Measurements from ENCODE around the gene UBE2QL1.

The UBE2QL1 gene

DNA sequence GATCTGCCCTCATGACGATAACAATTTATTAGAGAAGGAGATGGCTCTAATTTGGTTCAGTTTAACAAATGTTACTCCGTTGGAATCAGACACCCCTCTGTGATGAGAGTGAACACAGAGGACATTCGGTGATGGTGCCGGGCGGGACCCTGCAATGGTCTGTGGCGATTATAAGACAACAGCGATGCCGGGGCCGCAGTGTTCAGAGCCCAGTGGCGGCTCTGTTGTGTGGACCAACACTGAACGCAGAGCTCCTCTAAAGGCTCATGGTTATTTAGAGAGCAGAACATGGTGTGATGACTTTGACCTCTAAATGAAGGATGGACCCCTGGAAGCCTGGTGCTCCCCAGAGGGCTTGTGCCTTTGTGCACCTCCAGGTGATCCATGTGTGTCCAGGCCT is 21.2 kb downstream of the UBE2QL1 start:
- H3K4me3 ChIP-seq (ENCODE audit: low read depth, low read length), result no peak overlapping the region
- no peak for DNase-seq (ENCODE audit: low read depth)

DNA sequence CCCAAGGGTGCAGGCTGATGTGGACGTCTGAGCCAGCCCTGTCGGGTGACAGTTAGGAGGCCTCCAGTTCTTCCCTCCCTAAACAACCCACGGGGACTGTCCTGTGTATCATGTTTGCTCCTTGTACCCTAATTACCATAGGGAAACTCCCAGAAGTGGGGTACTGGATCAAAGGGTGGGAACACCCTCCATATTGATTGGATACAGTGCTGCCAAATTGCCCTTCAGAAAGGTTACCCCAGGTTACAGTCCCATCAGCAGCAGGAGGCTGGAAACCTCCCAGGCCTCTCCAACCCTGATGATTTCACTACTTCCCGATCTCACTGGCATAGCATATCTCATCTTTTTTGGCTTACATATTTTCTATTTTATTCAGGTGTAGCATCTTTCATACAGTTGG is 22.0 kb downstream of the UBE2QL1 start:
- H3K4me3 ChIP-seq (ENCODE audit: low read depth, low read length), result no peak overlapping the region
- no peak for DNase-seq (ENCODE audit: low read depth)

DNA sequence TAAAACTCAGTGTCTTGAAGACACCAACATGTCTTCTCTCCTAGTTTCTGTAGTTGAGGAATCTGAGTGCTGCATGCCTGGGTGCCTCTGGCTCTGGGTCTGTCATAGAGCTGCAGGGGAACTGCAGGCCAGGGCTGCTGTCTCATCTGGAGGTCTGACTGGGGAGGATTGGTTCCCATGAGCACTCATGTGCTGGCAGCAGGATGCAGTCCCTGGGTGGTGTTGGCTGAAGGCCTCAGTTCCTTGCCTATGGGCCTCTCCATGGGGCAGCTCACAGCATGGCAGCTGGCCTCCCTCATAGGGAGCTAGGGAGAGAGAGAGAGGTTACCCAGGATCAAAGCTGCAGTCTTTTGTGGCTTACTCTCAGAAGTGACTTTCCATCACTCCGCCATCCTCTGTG is 22.6 kb downstream of the UBE2QL1 start:
- no peak for DNase-seq (ENCODE audit: low read depth)
- no peak overlapping the region for H3K4me3 ChIP-seq (ENCODE audit: low read depth, low read length)

DNA sequence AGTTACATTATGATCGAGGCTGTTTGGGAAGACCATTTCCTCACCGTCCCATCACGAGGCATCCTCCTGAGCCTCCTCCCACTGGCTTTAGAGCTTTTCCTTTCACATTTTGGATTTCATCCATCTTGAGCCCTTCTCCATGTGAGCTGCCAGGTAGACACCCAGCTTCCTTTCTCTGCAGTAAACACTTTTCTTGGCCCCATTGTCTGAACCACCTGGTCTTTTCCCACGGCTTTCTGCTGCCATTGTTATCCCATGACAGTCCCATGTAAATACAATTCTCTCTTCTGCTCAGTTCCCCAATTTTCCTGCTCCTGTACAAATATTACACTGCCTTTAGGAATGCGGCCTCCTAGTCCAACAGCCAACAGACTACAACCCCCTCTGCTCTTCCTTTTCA is 24.1 kb downstream of the UBE2QL1 start:
- no peak for DNase-seq (ENCODE audit: low read depth)
- no peak overlapping the region for H3K4me3 ChIP-seq (ENCODE audit: low read depth, low read length)

DNA sequence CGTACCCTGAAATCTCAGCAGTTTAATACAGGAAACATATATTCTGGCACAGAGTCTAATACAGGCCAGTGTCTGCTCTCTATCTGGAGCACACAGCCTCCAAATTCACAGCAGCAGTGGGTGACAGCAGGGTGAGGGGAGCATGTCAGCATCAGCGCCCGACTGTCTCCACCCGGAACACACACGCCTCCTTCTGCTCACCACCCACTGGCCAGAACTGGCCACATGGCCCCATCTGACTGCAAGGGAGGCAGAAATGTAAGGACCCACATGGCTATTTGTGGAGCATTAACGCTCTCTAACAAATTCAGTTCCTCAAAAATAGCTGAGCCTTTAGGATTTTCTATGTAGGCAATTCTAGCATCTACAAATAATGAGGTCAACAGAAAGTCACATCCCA is 24.6 kb downstream of the UBE2QL1 start:
- no peak for DNase-seq (ENCODE audit: low read depth)
- H3K4me3 ChIP-seq (ENCODE audit: low read depth, low read length), result no peak overlapping the region

DNA sequence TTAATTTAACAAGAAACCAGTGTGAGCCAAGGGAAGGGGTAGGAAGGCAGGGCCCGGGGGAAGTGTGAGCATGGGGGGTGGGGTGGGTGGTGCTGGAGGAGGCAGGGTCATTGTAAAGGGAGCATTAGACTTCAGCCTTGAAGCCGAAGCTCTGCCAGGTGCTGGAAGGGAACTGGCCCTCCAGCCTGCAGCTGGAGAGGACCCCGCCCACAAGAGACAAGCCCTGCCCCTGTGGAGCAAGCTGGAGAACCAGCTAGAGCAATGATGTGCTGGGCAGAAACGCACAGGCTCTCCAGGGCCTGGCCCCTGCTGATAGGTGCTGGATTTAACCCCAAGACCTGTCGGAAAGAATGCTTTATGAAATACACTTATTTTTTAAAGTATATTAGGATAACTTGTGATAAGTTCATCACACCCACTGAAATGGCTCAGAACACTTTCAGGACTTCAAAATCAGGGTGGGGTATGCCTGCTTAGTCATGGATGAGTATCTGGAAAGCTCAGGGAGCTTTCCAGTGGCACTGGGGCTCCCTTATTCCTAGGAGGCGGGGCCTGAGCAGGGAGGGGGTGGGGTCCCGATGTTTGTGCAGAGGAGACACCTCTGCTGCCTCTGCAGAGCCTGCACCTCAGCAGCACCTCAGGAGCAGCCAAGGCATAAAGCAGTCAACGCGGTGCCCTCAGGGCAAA is 27.1 kb downstream of the UBE2QL1 start:
- H3K4me3 ChIP-seq (ENCODE audit: low read depth, low read length), result no peak overlapping the region
- no peak for DNase-seq (ENCODE audit: low read depth)

DNA sequence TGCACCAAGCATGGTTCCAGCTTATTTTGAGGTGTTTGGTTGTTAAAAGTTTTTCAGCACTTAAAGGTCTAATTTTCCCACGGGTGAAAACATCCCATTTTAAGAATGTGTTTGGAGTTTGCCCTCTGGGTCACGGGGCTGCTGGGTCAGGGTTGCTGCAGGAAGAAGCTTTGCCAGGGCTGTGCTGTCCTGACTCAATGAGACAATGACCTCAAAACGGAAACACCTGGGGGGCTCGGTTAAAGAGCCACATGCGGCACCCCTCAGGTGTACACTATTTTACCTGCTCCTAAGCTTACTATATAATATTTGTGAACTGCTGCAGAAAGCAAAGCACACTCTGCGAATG is 27.6 kb downstream of the UBE2QL1 start:
- H3K4me3 ChIP-seq (ENCODE audit: low read depth, low read length), result no peak overlapping the region
- no peak for DNase-seq (ENCODE audit: low read depth)

DNA sequence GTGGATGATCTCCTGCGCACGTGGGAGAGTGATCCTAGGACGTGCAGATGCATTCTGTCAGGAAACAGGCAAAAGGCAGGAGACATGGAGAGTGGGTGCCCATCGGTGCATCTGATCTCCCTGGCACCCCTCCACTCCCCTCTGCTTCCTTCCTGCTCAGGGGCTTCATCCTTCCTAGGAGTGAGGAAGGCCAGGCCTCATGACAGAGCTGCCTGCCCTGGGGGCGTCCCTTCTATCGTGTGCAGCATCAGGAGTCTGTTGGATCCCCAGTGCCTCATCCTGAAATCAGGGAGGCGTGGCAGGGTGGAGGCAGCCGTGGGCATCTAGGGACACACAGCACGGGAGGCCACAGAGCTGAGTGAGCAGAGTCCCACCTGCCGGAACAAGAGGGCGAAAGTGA is 30.1 kb downstream of the UBE2QL1 start:
- no peak for DNase-seq (ENCODE audit: low read depth)
- no peak overlapping the region for H3K4me3 ChIP-seq (ENCODE audit: low read depth, low read length)

DNA sequence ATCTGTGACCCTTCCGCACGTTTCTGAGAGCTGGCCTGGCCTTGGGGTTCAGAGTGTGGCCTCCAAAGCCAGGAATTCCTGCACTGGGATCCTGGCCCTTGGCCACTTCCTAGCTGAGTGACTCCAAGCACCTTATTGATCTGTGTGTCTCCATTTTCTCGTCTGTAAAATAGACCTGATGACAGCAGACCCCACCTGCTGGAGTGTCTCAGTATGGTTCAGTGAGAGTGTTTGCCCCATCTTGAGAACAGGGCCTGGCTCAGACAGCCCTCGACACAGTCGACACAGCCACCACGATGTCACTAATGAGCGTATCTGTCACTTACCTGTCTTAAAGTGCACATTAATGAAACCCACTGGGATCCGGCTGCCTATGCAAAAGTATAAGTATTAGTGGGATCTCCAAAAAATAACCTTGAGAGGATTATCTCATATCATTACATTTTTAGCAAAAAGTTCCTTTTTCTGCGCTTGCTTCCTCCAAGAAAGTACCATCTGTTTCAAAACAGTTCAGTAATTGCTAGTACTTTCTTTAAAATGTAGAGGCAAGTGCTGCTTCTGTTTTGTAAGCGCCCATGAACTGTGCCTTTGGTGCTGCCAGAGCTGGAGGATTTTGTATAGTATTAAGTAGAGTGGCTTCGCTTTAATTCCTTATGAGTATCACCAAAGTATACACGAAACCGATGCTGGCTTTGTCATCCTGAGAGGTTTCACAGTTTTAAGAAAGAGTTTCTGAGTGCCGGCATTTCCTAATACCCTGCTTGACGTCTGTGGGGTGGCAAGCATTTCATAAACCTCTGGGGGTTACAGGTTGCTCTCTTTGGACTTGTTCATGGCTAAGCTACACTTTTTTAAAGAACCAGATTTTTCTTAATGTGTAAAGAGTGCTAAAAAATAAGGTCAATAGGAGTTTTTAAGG is 31.7 kb downstream of the UBE2QL1 start:
- no peak for DNase-seq (ENCODE audit: low read depth)
- no peak overlapping the region for H3K4me3 ChIP-seq (ENCODE audit: low read depth, low read length)

DNA sequence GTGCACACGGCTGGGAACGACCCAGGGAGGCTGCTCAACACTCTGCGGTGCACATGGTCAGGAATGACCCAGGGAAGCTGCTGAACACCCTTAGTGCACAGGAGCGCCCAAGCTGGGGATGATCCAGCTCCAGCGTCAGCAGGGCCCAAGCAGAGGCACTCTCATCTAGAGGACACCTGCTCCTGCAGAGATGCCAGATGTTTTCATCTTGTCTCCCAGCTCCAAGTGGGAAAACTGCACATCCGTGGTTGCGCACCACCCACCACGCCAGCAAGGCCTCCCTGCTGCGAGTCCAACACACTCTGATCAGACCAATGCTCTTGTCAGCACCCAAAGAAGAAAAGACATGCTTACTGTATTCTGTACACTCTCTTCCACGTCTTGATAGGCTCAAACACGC is 34.1 kb downstream of the UBE2QL1 start:
- no peak overlapping the region for H3K4me3 ChIP-seq (ENCODE audit: low read depth, low read length)
- no peak for DNase-seq (ENCODE audit: low read depth)

DNA sequence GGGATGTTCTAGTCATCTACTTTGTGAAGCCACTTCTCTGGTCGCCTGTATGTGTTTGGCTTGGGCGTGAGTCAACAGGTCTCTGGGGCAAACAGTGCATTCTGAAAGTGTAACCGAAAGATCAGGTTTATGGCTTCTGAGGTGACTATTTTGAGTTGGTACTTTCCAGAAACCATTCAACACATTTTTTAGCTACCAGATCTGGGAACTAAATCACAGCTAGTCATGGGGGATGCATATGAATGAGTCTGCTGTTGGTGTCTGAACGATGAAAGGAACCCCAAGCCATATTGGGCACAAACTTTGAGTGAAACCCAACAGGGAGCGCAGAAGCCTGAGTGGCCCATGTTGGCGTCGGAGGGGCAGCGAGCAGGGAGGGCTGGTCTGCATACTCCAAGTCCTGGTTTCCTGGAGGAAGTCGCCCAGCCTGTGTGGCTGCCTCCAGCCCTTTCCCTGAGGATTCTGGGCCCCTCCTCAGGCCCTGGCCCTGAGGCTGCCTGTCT is 35.3 kb downstream of the UBE2QL1 start:
- no peak for DNase-seq (ENCODE audit: low read depth)
- H3K4me3 ChIP-seq (ENCODE audit: low read depth, low read length), result no peak overlapping the region

DNA sequence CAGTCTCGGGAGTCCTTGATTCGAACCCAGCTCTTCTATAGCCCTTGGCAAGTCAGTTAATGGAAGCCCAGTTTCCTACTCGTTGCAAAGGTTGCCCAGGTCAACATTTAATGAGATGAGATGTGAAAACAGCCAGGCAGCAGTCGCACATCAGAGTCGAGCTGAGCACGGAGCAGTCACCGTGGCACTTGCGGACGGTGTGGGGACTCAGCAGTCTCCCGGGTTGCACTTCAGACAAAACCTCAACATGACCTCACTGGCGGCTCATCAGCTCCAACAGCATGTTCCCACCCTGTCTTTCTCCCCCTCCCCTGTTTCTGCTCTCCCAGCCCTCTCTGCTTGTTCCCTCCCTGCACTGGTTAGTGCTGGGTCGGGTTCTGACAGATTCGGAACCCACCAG is 35.8 kb downstream of the UBE2QL1 start:
- DNase-seq (ENCODE audit: low read depth), result no peak
- no peak overlapping the region for H3K4me3 ChIP-seq (ENCODE audit: low read depth, low read length)

DNA sequence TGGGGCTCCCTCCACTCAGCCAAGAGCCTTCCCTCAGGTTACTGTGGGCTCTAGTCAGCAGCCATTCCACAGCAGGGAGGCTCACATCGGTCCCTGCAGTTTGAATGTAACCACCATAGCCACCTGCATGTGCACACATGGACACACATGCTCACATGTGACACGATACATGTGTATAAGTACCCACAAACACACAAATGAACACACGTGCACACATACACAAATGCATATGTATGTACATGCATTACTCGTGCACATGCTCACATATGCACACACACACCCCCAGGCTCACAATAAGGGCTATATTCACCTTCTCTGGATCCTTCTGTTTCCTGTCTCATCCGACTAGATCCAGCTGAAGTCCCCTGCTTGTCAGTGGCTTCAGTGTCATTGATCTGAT is 36.2 kb downstream of the UBE2QL1 start:
- no peak overlapping the region for H3K4me3 ChIP-seq (ENCODE audit: low read depth, low read length)
- DNase-seq (ENCODE audit: low read depth), result no peak

DNA sequence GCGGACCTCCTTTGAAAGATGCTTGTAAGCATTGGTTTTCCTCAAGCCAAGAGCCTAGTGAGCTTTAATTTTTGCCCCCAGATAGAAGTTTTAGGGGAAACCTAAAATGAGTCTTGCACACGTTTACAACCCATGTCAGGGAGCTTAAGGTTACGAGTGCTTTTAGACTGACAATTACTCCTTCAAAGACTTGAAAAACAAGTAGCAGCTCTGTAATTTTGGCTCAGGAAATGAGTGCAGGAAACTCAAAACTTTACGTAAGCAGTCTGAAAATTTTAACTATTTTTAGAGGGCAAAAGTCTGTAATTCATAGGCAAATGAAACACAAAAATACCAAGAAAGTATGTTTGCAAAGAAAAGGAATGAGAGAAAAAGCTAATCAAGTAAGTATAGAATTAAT is 36.8 kb downstream of the UBE2QL1 start:
- DNase-seq (ENCODE audit: low read depth), result no peak
- no peak overlapping the region for H3K4me3 ChIP-seq (ENCODE audit: low read depth, low read length)

DNA sequence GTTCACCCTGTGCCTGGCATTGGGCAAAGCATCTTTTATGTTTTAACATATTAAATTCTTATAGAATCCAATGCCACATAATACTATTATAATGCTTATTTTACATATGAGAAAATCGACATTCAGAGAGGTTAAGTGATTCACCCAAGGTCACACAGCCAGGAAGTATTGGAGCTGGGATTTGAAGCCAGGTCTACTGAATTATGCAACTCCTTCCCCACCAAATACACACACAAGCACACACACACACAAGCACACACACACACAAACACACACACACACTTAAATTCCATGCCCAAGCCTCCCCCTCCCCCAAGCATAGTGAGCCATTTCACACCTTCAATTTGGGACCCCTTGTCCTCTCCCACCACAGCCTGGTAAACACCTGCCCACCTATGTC is 37.4 kb downstream of the UBE2QL1 start:
- DNase-seq (ENCODE audit: low read depth), result no peak
- no peak overlapping the region for H3K4me3 ChIP-seq (ENCODE audit: low read depth, low read length)

DNA sequence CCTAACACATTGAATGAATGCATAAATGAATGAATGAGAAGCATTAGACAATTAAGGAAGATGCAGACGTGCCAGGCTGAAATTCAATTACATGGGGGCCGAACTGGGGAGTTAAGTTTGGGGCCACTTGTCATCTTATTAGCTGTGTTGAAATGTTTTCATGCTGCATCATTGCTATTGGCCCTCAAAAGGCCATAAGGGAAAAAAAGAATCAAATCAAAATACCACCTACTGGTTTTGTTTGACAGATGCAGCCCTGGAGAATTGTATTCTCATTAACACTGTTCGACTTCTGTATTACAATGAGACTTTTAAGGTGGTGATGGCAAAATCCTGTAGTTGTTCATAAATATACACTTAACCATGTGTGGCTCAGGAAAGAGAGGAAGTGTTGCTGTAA is 38.4 kb downstream of the UBE2QL1 start:
- DNase-seq (ENCODE audit: low read depth), result no peak
- no peak overlapping the region for H3K4me3 ChIP-seq (ENCODE audit: low read depth, low read length)

DNA sequence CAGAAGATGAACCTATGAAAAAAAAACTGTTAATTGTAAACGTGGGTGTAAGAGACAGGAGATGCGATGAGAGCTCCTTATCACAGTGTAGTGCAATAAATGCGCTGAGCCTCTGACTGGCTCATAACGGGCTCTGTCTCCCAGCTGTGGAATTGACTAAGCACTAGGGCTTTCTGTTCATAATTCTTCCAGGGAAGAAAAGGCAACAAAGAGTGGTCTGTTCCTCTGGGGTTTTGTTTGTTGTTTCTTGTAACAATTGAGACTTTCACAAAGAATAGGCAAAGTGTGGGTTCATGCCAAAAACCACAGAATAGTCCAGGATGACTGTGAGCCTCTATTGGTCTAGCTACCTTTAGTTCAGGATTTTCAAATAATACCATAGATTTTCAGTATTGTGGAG is 39.4 kb downstream of the UBE2QL1 start:
- no peak for DNase-seq (ENCODE audit: low read depth)
- no peak overlapping the region for H3K4me3 ChIP-seq (ENCODE audit: low read depth, low read length)

DNA sequence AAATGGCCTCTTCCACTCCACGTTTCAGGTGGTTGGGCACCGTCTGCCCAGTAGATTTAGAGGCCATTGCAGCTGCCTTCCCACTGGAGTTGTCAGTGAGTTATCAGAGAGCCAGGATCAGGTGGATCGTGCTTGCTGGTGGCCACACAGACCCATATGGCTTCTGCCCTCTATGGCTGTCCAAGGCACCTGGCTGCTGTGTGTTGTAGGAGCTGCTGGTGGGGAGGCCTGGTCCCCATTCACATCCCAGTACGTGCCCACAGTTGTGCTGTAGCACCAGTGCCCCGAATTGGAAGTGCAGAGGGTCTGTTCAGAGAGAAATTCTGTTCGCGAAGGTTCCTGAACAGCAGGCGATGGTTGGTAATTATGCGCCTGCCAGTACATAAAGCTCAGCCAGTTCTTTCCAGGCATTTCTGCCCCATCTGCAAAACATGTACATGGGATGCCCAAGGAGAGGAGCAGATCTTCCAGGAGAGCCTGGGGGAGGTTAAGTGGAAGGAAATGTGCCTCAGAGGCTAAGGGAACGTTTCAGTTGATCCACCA is 41.1 kb downstream of the UBE2QL1 start:
- DNase-seq (ENCODE audit: low read depth), result no peak
- no peak overlapping the region for H3K4me3 ChIP-seq (ENCODE audit: low read depth, low read length)

DNA sequence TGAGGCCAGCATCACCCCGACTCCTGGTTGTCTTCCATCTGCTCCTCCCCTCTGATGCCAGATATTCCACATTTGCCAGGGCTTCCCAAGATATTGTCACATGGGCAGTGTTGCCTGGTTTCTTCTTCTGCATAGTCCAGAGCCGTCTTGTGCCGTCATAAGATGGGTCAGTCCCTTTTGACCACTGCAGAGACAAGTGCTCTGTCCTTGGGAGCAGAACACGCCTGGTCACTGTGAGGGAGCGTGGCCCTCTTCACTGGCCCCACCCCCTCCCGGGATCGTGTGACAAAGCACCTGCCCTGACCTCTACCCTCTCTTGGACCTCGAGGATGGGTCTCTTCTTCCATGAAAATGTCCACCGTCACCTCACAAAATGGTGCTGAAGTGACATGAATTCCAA is 41.6 kb downstream of the UBE2QL1 start:
- no peak overlapping the region for H3K4me3 ChIP-seq (ENCODE audit: low read depth, low read length)
- DNase-seq (ENCODE audit: low read depth), result no peak

DNA sequence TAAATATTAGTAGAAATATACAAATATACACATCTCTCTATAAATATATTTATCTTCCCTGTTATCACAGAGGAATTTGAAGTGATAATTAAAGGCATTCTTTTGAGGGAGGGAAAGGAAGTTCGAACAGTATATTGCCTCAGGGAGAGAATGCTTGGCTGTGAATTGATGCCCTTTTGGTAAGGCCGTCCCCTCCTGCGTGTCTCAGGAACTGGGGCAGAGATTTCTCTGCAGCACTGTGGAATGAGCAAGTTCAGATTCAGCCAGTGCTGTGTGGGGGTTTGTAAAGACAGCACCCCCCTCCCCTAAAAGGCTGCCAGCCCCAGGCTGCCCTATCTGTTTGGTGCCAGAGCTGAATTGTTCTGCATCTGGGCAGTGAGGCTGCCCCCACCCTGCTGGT is 42.0 kb downstream of the UBE2QL1 start:
- DNase-seq (ENCODE audit: low read depth), result no peak
- no peak overlapping the region for H3K4me3 ChIP-seq (ENCODE audit: low read depth, low read length)
